GM21528 (cell line): ENCODE results near the gene RHBDF2.
"Not testable (repeated sequence)": the region's sequence is repeated elsewhere in the genome, so short reads cannot be mapped to it uniquely, and the experiment has no call there.

Source experiments
- ATAC-seq: cut with Tn5 transposase; IDR thresholded peaks from one replicate; pipeline ENCODE4 v1.9.1; 2021; ENCODE audit warnings: mild to moderate bottlenecking, moderate library complexity; ENCODE audit not compliant: unreplicated experiment, low FRiP score

RHBDF2 gene

DNA sequence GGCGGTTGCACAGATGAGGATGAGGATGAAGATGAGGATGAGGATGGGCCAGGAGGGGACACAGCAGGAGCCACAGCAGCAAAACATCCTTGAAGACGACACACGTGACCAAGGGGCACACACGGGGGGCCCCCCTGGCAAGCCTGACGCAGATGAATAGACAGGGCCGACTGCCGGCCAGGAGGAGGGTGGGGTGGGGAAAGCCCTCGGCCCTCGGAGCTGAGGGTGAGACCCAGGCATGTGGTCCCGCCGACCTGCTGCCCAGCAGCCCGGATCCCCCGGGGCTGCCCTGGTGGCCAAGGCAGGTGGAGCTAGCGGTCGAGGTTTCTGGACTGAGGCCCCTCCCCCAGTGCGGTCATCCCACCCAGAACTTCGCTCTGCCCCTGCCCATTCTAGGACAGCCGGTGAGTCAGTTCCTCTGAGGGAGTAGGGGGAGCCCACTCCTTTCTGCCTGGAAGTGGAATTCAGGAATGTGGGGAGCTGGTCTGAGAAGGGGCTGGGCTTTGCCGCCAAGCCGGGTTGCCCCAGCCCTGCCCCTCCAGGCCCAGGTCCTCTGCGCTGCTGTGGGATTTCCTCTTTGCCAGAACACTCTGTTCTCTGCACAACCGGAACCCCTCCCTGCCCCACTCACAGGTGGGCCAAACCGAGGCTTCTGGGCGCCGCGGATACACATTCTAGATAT is 26.3 kb upstream of the RHBDF2 start:
- ATAC-seq = no peak

DNA sequence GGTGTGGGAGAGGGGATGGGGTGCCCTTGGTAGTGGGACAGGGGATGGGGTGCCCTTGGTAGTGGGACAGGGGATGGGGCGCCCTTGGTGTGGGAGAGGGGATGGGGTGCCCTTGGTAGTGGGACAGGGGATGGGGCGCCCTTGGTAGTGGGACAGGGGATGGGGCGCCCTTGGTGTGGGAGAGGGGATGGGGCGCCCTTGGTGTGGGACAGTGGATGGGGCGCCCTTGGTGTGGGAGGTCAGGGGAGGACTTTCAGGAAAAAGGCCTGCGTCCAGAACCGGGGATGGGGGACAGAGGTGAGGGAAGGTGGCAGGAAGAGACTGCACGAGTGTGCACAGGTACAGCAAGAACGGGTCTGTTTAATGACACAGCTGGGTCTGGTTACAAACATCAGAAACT is 25.8 kb upstream of the RHBDF2 start:
- ATAC-seq = not testable (repeated sequence)

DNA sequence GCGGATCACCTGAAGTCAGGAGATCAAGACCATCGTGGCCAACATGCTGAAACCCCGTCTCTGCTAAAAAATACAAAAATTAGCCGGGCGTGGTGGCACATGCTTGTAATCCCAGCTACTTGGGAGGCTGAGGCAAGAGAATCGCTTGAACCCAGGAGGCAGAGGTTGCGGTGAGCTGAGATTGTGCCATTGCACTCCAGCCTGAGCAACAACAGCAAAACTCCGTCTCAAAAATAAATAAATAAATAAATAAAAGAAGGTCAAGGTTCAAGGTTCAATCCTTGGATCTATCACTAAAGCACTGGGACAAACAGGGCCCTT is 24.2 kb upstream of the RHBDF2 start:
- ATAC-seq = not testable (repeated sequence)

GRCh38 chr17:76524598-76525512 is 23.6 kb upstream of the RHBDF2 start:
- ATAC-seq = no peak

- no peak for ATAC-seq
Measured at GRCh38 chr17:76523084-76524037, 22.1 kb upstream of the RHBDF2 start.

- ATAC-seq = not testable (repeated sequence)
Measured at GRCh38 chr17:76521683-76522082, 20.5 kb upstream of the RHBDF2 start.

GRCh38 chr17:76521262-76521661 is 20.0 kb upstream of the RHBDF2 start:
- no peak for ATAC-seq

DNA sequence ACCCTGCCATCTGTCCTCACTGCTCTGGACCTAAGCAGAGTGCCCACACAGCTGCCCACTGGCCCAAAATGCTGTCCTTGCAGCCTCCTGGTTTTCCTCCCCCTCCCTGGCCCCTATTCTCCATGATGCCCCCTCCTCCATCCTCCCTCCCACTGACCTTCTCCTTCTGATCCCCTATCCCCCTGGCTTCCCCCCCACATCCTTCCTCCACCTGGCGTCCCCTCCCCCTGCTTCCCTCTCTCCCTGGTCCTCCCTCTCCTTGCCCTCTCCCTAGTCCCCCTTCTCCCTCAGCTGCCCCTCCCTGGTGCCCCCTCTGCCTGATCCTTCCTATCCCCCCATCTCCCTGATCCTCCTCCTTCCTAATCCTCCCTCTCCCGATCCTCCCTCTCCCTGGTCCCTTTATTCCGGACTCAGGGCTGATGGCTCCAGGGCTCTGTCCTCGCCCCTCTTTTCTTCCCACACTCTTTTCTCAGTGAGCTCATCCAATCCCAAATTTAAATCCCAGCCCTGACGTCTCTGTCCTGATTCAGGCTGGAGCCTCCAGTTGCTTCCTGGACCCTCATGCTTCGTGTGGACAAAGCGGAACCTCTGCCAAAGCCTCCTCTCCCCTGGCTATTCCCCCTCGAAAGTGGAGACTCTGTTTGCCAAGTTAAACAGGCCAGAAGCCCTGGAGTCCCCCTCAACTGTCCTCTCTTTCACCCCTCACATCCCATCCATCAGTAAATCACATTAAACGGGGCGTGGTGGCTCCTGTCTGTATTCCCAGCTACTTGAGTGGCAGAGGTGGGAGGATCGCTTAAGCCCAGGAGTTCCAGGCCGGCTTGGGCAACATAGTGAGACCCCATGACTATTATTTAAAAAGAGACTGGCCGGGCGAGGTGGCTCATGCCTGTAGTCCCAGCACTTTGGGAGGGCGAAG is 18.1 kb upstream of the RHBDF2 start:
- no peak for ATAC-seq

- ATAC-seq = no peak
Measured at GRCh38 chr17:76517638-76518038, 16.4 kb upstream of the RHBDF2 start.

DNA sequence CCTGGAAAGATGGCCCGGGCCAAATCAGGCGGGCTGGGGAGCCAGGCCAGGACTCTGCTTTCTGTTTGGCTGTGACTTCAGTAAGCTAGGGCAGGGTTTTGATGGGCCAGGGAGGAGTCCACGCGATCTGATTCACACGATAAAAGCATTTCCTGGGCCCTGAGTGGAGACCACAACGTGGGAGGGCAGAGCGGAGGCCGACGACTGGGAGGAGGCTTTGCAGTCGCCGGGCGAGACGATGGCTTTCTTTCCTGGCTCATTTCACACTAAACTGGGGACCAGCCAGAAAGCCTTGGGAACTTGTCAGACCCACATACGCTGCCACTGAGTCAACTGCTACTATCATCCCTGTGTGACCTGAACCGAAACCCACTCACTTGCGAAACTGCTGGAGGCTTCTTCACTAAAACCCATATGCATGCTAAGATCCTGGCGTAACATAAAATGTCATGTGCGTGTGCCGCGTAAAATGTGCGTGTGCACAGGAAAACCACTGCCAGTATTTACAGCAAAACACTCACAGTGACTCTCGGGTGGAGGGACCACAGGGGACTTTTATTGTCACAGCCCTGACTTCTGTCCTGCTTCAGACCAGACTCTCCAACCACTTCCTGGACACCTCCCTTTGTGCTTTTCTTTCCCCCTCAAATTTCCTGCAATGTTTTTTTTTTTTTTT is 14.2 kb upstream of the RHBDF2 start:
- ATAC-seq = no peak

DNA sequence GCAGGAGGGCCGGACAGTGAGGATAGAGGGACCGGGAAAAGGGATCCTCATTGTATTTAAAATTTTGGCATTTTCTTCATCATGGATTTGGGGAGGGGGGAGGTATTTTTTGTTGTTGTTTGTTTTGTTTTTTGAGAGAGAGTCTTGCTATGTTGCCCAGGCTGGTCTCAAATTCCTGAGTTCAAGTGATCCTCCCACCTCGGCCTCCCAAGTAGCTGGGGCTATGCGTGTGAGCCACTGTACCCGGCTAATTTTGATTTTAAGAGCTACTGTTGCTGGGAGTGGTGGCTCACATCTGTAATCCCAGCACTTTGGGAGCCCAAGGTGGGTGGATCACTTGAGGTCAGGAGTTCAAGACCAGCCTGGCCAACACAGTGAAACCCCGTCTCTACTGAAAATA is 13.1 kb upstream of the RHBDF2 start:
- not testable (repeated sequence) for ATAC-seq

DNA sequence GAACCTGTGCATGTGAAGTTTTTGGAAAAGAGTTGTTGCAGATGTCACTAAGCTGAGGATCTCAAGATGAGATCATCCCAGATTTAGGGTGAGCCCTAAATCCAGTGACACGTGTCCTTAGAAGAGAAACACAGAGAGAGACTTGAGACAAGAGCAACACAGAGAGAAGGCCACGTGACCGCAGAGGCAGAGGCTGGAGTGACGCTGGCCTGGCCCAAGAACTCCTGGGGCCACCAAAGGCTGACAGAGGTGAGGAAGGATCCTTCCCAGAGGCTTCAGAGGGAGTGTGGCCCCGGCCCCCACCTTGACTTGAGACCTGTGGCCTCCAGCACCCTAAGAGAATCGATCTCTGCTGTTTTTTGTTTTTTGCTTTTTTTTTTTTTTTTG is 12.1 kb upstream of the RHBDF2 start:
- ATAC-seq = no peak

DNA sequence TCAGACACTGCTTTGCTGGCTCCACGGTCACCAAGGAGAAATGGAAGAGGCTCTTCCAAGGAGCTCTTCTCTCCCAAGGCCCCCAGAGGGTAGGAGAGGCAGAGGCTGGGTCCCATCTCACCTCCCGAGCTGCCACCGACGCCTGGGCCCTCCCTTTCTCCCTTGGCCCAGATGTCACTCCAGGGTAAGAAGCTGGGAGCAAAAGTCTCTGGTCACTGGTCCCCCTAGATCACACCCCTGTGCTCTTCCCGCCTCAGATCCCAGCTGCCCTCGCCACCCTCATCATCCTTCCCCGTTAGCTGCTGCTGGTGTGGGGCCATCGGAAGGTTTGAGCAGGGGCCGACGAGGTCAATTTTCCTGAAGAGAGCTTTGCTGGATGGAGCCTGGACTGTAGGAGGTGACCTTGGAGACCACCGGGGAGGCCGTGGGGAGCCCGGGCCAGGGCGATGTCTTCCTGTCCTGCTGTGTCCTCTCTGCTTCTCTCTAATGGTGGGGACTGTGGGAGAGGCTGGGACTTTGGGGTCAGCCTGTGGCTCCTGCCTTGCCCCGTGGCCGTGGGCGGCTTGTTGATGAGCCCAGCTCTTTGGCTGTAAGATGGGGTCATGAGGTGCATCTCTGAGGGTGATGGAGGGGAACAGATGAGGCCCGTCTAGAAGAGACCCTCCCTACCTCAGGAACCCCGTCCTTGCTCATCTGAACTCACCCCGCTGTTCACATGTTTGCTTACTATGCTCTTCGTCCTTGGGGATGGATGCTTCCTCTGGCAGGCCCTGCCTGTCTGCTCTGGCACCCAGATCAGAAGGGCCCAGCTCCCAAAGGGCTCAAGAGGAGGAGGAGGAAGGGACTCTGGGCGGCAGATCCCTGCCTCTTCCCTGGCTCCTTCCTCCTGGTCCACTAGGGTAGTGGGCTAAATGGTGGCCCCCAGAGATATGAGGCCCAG is 11.4 kb upstream of the RHBDF2 start:
- ATAC-seq = no peak

DNA sequence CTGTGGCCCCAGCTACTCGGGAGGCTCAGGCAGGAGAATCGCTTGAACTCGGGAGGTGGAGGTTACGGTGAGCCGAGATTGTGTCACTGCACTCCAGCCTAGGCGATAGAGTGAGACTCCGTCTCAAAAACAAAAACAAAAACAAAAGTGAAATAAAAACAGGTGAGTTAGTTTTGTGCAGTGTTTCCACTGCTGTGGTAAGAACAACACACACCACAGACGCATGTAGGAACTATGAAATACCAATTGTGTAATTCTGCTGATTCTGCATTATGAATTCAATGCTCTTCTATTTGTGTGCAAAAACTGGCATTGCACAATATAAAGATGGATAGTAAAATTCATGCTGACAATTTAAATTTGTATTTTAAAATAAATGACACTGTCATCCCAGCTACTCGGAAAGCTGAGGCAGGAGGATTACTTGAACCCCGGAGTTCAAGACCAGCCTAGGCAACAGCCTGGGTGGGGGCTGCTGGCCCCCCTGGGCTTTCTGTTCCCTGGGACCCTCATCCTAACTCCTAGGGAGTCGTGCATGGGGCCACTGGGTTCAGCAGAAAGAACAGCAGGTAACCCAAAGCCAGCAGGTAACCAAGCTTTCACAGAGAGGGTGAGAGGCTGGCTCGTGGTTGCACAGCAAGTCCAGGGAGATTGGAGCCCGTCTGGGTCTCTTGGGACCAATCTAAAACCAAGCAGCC is 10.6 kb upstream of the RHBDF2 start:
- no peak for ATAC-seq

DNA sequence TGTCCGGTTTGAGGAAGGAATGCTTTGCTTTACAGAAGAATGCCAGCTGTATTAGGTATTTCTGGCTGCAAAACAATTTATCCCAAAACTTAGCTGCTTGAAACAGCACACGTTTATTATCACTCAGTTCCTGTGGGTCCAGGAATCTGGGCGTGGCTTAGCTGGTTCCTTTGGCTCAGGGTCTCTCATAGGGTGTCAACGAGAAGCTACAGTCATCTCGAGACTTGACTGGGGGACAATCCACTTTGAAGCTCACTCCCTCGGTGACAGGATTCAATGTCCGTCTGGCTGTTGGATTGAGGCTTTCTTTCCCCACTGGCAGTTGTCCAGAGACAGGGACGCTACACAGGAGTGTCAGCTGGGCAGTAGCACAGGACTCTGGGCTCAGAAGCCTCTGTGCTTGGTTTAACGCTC is 9.6 kb upstream of the RHBDF2 start:
- ATAC-seq = no peak

- ATAC-seq = not testable (repeated sequence)
Measured at GRCh38 chr17:76508472-76509063, 7.3 kb upstream of the RHBDF2 start.
